AG04449 (cell line): Measurements from ENCODE around the gene MARCHF10.
"Not testable (repeated sequence)": the region's sequence is repeated elsewhere in the genome, so short reads cannot be mapped to it uniquely, and the experiment has no call there.

Source experiments
- CTCF ChIA-PET: fragments of 350-600 bp; formaldehyde crosslinking; extraction: SDS; loops from one replicate; lab custom pipeline; 2021; ENCODE audit warnings: antibody characterized with exemption; lab: Yijun Ruan, JAX
- POLR2A ChIA-PET: fragments of 400-600, 350-600 bp; formaldehyde crosslinking; extraction: SDS; loops from one replicate; lab custom pipeline; 2020; ENCODE audit warnings: antibody characterized with exemption, inconsistent platforms; lab: Yijun Ruan, JAX
- DNase-seq: peaks from one replicate; pipeline ENCODE4 v3.0.0-alpha.2; 2010; ENCODE audit warnings: low read depth, low spot score
- H3K4me3 ChIP-seq: 2 replicates; pipeline ENCODE4 v1.5.1; 2011; ENCODE audit warnings: low read depth, mild to moderate bottlenecking, control low read depth, low read length
- TF ChIP-seq, protein P1 (sequence below): IDR thresholded peaks from one replicate; pipeline ENCODE4 v1.5.1; 2011; ENCODE audit warnings: mild to moderate bottlenecking, moderate library complexity, low read length, control low read depth, inconsistent platforms; ENCODE audit not compliant: insufficient read depth; ENCODE audit errors: missing control alignments

Gene MARCHF10

DNA sequence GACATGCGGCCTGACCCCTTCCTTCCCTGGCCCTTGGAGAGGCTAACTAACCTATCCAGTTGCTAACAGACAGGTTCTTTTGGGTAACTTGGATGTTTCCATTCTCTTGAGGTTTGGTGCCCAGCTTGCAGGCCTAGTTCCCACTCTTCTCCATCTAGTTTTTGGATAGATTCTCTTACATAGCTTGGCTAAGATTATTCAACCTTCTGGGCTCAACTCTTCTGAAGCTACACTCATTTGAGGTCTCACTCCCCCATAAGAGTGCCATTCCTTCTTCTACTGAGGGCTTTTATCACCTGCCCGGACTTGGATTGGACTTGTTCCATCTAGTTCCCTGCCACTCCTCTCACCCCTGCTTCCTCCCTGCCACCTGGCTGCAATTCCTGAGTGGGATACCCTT is 44.1 kb upstream of the MARCHF10 start:
- DNase-seq, result no peak
- H3K4me3 ChIP-seq, result no peak overlapping the region
- TF ChIP-seq, protein P1, sequence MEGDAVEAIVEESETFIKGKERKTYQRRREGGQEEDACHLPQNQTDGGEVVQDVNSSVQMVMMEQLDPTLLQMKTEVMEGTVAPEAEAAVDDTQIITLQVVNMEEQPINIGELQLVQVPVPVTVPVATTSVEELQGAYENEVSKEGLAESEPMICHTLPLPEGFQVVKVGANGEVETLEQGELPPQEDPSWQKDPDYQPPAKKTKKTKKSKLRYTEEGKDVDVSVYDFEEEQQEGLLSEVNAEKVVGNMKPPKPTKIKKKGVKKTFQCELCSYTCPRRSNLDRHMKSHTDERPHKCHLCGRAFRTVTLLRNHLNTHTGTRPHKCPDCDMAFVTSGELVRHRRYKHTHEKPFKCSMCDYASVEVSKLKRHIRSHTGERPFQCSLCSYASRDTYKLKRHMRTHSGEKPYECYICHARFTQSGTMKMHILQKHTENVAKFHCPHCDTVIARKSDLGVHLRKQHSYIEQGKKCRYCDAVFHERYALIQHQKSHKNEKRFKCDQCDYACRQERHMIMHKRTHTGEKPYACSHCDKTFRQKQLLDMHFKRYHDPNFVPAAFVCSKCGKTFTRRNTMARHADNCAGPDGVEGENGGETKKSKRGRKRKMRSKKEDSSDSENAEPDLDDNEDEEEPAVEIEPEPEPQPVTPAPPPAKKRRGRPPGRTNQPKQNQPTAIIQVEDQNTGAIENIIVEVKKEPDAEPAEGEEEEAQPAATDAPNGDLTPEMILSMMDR, result no peak
- ChIA-PET POLR2A (no interaction called here), CTCF (no interaction called here)

DNA sequence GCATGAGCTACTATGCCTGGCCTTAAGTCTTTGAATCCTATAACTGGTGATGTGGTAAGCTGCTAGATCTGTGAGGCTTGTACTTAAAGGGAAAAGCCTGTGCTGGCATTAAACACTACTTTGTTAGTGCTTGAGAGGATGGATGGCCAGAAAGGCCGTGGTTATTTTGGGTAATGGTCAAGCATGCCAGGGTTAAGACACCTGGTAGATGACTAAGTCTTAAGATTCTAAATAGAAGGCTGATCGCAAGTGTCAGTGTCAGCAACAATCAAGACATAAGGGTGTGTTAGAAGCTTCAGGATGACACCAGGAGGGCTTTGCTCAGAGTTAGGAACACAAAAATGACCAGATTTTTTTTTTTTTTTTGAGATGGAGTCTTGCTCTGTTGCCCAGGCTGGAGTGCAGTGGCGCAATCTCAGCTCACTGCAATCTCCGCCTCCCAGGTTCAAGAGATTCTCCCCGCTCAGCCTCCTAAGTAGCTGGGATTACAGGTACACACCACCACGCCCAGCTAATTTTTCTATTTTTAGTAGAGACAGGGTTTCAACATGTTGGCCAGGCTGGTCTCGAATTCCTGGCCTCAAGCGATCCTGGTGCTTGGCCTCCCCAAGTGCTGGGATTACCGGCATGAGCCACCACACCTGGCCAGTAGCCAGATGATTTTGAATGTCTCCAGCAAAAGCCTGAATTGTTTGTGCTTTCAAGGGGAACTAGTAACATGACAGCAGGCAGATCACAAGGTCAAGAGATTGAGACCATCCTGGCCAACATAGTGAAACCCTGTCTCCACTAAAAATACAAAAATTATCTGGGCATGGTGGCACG is 41.7 kb upstream of the MARCHF10 start:
- DNase-seq, POLR2A ChIA-PET, H3K4me3 ChIP-seq: not testable (repeated sequence)
- CTCF ChIA-PET, result interaction anchor here (1.1 kb wide), 1 partner anchor 23 kb away, joined by 3 read pairs; no protein-coding TSS in a partner anchor

DNA sequence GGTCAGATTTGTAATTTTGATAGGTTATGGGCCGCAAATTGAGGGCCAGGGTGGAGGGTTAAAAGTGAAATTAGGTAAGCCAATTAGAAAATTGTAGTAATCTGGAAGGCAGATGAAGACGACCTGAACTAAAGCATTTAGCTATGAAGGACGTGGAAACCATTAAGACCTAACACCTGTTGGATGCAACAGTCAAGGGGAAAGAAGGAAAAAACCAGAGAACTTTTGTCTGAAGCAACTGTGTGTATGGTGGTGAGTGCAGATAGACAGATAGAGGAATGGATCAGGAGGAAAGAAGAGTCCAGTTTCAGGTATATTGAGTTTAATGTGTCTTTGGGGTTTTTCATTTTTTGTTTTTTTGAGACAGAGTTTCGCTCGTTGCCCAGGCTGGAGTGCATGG is 40.2 kb upstream of the MARCHF10 start:
- no peak overlapping the region for H3K4me3 ChIP-seq
- POLR2A ChIA-PET, result no interaction called here
- CTCF ChIA-PET, result interaction anchor here (1.2 kb wide), 1 partner anchor 12 kb away, joined by 3 read pairs; no protein-coding TSS in a partner anchor
- TF ChIP-seq, protein P1, result no peak
- no peak for DNase-seq

DNA sequence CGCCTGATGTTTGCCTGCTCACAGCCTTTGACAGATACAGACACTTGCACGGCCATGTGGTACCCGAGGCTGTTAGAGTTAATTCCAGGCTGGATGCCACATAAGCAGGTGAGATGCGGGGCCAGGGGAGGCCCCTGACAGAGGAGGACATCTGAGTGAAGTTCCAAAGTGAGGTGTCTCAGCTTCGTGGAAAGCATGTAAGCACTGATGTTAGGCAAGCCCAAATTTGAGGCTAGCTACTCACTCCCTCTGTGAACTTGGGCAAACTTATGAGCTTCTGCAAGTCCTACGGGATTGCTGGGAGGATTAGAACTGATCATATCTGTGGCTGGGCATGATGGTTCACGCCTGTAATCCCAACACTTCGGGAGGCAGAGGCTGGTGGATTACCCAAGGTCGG is 39.3 kb upstream of the MARCHF10 start:
- TF ChIP-seq, protein P1, result no peak
- ChIA-PET CTCF (interaction anchor here (1.2 kb wide), 1 partner anchor 13 kb away, joined by 3 read pairs; no protein-coding TSS in a partner anchor), POLR2A (no interaction called here)
- no peak for DNase-seq
- H3K4me3 ChIP-seq, result no peak overlapping the region

DNA sequence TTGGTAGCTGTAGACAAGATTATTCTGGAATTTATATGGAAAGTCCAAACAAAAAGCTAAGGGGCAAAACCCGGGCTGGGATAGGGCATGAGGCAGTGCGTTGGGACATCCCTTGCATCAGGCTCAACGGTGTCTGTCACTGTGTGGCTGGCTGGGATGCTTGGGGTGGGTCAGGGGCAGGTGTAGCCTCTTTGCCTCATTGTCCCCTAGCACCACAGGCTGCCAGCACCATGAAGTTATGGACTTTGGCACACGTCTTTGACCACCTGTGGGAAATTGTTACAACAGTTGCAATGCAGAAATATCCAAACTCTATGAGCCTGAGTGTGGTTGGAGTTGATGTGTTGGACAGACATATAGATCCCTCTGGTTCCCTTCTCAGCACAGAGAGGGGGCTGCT is 32.8 kb upstream of the MARCHF10 start:
- POLR2A ChIA-PET, result no interaction called here
- no peak for DNase-seq
- TF ChIP-seq, protein P1, result no peak
- H3K4me3 ChIP-seq, result no peak overlapping the region
- CTCF ChIA-PET, result no interaction called here

DNA sequence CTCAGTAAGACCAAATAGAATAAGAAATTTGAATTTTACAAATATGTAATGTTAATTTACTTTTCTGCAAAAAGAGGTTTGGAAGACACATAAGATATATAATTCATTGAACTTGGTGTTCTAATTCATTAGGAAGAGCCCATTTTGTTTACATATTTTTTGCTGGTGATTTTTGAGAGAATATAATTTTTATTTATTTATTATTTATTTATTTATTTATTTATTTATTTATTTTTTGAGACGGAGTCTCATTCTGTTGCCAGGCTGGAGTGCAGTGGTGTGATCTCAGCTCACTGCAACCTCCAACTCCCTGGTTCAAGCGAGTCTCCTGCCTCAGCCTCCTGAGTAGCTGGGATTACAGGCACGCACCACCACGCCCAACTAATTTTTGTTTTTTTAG is 25.7 kb upstream of the MARCHF10 start:
- CTCF ChIA-PET, DNase-seq, H3K4me3 ChIP-seq, POLR2A ChIA-PET: not testable (repeated sequence)

DNA sequence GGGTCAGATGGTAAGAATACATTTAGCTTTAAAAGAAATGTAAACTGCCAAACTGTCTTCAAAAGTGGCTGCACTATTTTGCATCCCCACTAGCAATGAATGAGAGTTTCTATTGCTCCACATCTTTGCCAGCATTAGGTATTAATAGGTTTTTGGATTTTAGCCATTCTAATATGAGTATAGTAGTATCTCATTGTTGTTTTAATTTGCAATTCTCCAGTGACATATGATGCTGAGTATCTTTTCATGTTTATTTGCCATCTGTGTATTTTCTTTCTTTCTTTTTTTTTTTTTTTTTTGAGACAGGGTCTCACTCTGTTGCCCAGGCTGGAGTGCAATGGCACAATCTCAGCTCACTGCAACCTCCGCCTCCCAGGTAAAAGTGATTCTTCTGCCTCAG is 24.3 kb upstream of the MARCHF10 start:
- TF ChIP-seq, protein P1, result no peak
- ChIA-PET POLR2A (no interaction called here), CTCF (no interaction called here)
- no peak for DNase-seq
- no peak overlapping the region for H3K4me3 ChIP-seq

DNA sequence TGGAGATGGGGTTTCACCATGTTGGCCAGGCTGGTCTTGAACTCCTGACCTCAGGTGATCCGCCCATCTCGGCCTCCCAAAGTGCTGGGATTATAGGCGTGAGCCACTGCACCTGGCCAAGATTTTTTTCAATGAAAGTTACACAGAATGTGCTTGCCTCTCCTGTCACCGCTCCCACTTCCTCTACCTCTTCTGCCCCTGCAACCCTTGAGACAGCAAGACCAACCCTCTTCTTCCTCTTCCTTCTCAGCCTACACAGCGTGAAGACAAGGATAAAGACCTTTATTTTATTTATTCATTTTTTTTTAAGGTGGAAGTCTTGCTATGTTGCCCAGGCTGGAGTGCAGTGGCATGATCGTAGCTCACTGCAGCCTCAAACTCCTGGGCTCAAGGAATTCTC is 23.0 kb upstream of the MARCHF10 start:
- CTCF ChIA-PET, POLR2A ChIA-PET, DNase-seq, H3K4me3 ChIP-seq: not testable (repeated sequence)
